ENCODE data around the gene SMPD4. TPM values are rescaled to one million over a fixed set of nuclear protein-coding genes. Genes with fewer than 3 reads are reported as not detected.
"Not testable (repeated sequence)": the region's sequence is repeated elsewhere in the genome, so short reads cannot be mapped to it uniquely, and the experiment has no call there.

Gene SMPD4, protein sequence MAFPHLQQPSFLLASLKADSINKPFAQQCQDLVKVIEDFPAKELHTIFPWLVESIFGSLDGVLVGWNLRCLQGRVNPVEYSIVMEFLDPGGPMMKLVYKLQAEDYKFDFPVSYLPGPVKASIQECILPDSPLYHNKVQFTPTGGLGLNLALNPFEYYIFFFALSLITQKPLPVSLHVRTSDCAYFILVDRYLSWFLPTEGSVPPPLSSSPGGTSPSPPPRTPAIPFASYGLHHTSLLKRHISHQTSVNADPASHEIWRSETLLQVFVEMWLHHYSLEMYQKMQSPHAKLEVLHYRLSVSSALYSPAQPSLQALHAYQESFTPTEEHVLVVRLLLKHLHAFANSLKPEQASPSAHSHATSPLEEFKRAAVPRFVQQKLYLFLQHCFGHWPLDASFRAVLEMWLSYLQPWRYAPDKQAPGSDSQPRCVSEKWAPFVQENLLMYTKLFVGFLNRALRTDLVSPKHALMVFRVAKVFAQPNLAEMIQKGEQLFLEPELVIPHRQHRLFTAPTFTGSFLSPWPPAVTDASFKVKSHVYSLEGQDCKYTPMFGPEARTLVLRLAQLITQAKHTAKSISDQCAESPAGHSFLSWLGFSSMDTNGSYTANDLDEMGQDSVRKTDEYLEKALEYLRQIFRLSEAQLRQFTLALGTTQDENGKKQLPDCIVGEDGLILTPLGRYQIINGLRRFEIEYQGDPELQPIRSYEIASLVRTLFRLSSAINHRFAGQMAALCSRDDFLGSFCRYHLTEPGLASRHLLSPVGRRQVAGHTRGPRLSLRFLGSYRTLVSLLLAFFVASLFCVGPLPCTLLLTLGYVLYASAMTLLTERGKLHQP
- 34.5 TPM for polyA plus RNA-seq (ENCODE audit: insufficient read length)

- peak; percentile 90 for DNase-seq (ENCODE audit: low read depth)
These were observed at the start of gene SMPD4 for GRCh38 chr2:130181325-130181879. SMPD4 (minus strand) TSS chr2:130181602; CDS start chr2:130176592, 5,010 bp downstream.

GRCh38 chr2:130230907-130231306 is 49.5 kb upstream of the SMPD4 start:
- not testable (repeated sequence) for DNase-seq (ENCODE audit: low read depth)

DNA sequence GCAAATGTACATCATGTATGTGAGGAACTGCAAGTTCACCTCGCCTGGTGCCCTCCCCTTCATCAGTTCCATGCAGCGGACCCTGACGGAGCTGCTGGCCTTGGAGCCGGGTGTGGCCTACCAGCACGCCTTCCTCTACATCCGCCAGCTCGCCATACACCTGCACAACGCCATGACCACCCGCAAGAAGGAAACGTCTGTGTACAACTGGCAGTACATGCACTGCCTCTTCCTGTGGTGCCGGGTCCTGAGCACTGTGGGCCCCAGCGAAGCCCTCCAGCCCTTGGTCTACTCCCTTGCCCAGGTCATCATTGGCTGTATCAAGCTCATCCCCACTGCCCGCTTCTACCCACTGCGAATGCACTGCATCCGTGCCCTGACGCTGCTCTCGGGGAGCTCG is 49.0 kb upstream of the SMPD4 start:
- not testable (repeated sequence) for DNase-seq (ENCODE audit: low read depth)

- DNase-seq (ENCODE audit: low read depth) = not testable (repeated sequence)
These were observed 47.7 kb upstream of the SMPD4 start for GRCh38 chr2:130229161-130229510.

GRCh38 chr2:130228467-130229160 is 47.2 kb upstream of the SMPD4 start:
- DNase-seq (ENCODE audit: low read depth) = not testable (repeated sequence)

GRCh38 chr2:130228005-130228404 is 46.6 kb upstream of the SMPD4 start:
- not testable (repeated sequence) for DNase-seq (ENCODE audit: low read depth)

- DNase-seq (ENCODE audit: low read depth) = not testable (repeated sequence)
These were observed 41.1 kb upstream of the SMPD4 start for GRCh38 chr2:130222523-130222922.

- DNase-seq (ENCODE audit: low read depth) = not testable (repeated sequence)
These were observed 39.1 kb upstream of the SMPD4 start for GRCh38 chr2:130220505-130220904.

GRCh38 chr2:130219147-130219546 is 37.7 kb upstream of the SMPD4 start:
- DNase-seq (ENCODE audit: low read depth) = not testable (repeated sequence)

- DNase-seq (ENCODE audit: low read depth) = not testable (repeated sequence)
These were observed 25.6 kb upstream of the SMPD4 start for GRCh38 chr2:130207051-130207450.

DNA sequence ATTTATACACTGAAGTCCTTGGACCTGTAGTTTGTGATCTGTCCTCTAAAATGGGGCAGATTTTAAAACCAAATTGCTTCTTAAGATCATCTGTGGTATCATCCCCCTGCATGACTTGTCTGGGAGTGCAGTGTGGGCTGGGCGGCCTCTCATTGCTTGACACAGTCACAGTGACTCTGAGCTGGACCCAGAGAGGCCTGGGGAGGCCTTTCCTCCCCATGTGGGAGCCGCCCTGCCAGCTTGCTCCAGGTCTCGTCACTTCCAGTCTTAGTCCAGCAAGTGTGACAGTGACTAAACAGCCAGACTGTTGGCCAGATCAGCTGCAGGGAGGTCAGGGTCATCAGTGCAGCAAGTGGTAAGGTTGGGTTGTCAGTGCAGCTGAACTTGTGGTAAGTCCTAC is 21.7 kb upstream of the SMPD4 start:
- not testable (repeated sequence) for DNase-seq (ENCODE audit: low read depth)

GRCh38 chr2:130202518-130202917 is 21.1 kb upstream of the SMPD4 start:
- DNase-seq (ENCODE audit: low read depth) = not testable (repeated sequence)

DNA sequence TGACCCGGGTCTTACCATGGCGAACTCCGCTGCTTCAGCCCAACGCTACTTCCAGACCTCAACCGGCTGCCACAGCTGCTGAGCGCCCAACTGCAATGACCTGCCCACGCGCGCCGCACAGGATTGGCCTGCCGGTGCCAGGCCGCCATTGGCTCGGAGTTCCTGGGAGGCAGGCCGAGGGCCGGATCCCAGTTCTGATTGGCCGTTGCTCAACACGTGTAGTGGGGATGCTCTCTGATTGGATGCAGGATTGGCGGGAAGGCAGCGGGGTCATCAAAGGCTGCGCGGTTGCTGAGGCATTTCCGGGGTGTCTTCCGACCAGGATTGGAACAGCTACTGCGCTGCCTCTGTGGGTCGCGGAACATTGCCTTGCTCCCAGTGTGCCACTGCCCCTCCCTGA is 16.9 kb upstream of the SMPD4 start, which contains the start of gene TUBA3E:
Gene TUBA3E (minus strand): TSS at position 97 of the 400 bp plus-strand sequence. CDS start 79 bp downstream, at position 18.
- DNase-seq (ENCODE audit: low read depth) = no peak

GRCh38 chr2:130196052-130196451 is 14.7 kb upstream of the SMPD4 start:
- not testable (repeated sequence) for DNase-seq (ENCODE audit: low read depth)

- DNase-seq (ENCODE audit: low read depth) = not testable (repeated sequence)
These were observed 13.8 kb upstream of the SMPD4 start for GRCh38 chr2:130195089-130195635.

DNA sequence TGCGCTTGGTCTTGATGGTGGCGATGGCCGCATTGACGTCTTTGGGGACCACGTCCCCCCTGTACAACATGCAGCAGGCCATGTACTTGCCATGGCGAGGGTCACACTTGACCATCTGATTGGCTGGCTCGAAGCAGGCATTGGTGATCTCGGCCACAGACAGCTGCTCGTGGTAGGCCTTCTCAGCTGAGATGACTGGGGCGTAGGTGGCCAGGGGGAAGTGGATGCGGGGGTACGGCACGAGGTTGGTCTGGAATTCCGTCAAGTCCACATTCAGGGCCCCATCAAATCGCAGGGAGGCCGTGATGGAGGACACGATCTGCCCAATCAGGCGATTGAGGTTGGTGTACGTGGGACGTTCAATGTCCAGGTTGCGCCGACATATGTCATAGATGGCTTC is 12.4 kb upstream of the SMPD4 start:
- DNase-seq (ENCODE audit: low read depth) = not testable (repeated sequence)

DNA sequence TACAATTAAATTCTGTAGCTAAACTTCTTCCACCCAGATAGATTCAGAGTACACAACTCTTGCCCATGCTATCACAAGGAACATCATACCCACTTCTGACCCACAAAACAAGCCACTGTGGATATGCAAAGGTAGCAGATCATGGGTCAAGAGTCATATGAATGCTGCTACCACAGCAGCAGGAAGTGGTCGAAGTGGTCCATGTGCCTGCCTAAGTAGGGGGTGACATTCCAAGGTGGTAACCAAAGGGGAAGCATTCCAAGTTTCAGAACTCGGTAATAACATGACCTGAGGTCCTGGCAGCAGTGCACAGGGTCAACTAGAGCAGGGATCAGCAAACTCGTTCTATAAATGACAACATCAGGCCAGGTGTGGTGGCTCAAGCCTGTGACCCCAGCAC is 11.0 kb upstream of the SMPD4 start:
- DNase-seq (ENCODE audit: low read depth) = not testable (repeated sequence)

- not testable (repeated sequence) for DNase-seq (ENCODE audit: low read depth)
These were observed 9.9 kb upstream of the SMPD4 start for GRCh38 chr2:130191319-130191718.

DNA sequence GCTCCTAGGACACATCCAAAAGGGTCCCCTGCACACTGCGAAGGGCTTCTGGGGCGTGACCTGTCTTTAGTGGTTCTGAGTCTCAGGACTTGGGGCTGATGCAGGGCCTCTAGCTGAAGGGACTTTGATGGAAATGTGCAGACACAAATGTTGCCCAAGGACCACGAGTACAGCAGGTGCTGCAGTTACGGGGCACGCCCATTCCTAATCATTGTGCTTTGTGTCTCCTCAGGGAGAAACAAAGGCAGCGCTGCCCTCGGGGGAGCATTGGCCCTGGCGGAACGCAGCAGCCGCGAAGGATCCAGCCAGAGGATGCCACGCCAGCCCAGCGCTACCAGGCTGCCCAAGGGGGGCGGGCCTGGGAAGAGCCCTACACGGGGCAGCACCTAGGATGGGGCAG is 8.8 kb upstream of the SMPD4 start:
- DNase-seq (ENCODE audit: low read depth) = no peak

- not testable (repeated sequence) for DNase-seq (ENCODE audit: low read depth)
These were observed 7.6 kb upstream of the SMPD4 start for GRCh38 chr2:130188958-130189357.

All from forelimb muscle (tissue), 1 donor.